Type B pancreatic cell (in vitro differentiated cells): Measurements from ENCODE around the gene PPP6C. TPM values are rescaled to one million over a fixed set of nuclear protein-coding genes. Genes with fewer than 3 reads are reported as not detected.
"Not testable (repeated sequence)": the region's sequence is repeated elsewhere in the genome, so short reads cannot be mapped to it uniquely, and the experiment has no call there.

Experiments
- DNase-seq: peaks from one replicate; pipeline ENCODE4 v3.0.0; 2021; ENCODE audit warnings: mixed read lengths; ENCODE audit not compliant: unreplicated experiment; ENCODE audit errors: extremely low spot score
- H3K27ac Mint-ChIP-seq: 2 replicates; pipeline ENCODE4 v1.8.0; 2021; ENCODE audit warnings: mild to moderate bottlenecking, mixed read lengths
- H3K27me3 Mint-ChIP-seq: 2 replicates; pipeline ENCODE4 v1.8.0; 2021; ENCODE audit warnings: mixed read lengths
- H3K36me3 Mint-ChIP-seq: 2 replicates; pipeline ENCODE4 v1.8.0; 2021; ENCODE audit warnings: mixed read lengths
- H3K4me1 Mint-ChIP-seq: one replicate; pipeline ENCODE4 v1.8.0; 2021; ENCODE audit warnings: mixed read lengths; ENCODE audit not compliant: unreplicated experiment
- H3K4me3 Mint-ChIP-seq: 2 replicates; pipeline ENCODE4 v1.8.0; 2021; ENCODE audit warnings: mild to moderate bottlenecking, mixed read lengths
- H3K9me3 Mint-ChIP-seq: 2 replicates; pipeline ENCODE4 v1.8.0; 2021; ENCODE audit warnings: mixed read lengths
- CTCF ChIP-seq: fragments of 200-600 bp; sonication (generic); conservative IDR thresholded peaks from 2 replicates; pipeline ENCODE4 v1.5.0; 2021; ENCODE audit warnings: antibody characterized with exemption, mild to moderate bottlenecking
- total RNA-seq: library from RNA; stranded (reverse); gene quantifications from 2 replicates; pipeline ENCODE4 v1.2.1, GENCODE V29; 2021; ENCODE audit warnings: low replicate concordance

PPP6C gene
- total RNA-seq, 1 donor from 2014 or later = 35.2 TPM

DNA sequence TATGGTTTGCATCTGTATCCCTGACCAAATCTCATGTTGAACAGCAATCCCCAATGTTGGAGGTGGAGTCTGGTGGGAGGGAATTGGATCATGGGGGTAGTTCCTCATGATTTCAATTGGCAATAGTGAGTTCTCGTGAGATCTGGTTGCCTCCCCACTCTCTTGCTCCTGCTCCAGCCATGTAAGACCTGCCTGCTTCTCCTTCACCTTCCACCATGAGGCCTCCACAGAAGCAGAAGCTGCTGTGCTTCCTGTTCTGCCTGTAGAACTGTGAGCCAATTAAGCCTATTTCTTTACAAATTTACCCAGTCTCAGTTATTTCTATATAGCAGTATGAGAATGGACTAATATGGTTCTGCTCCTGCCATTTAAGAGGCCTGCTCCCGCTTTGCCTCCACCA is 79.1 kb downstream of the PPP6C start:
- no peak for DNase-seq
- no peak overlapping the region for H3K4me3 Mint-ChIP-seq
- H3K9me3 Mint-ChIP-seq = peaks cover 11% of the 10 kb centered on the region
- no peaks in the 10 kb centered on the region for H3K4me1 Mint-ChIP-seq
- peaks cover 9% of the 10 kb centered on the region for H3K36me3 Mint-ChIP-seq
- H3K27ac Mint-ChIP-seq = no peak overlapping the region
- no peaks in the 10 kb centered on the region for H3K27me3 Mint-ChIP-seq
- TF ChIP-seq CTCF = no peak

DNA sequence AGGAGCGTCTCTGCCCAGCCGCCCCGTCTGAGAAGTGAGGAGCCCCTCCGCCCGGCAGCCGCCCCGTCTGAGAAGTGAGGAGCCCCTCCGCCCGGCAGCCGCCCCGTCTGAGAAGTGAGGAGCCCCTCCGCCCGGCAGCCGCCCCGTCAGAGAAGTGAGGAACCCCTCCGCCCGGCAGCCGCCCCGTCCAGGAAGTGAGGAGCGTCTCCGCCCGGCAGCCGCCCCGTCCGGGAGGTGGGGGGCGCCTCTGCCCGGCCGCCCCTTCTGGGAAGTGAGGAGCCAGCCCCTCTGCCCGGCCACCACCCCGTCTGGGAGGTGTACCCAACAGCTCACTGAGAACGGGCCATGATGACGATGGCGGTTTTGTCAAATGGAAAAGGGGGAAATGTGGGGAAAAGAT is 81.1 kb downstream of the PPP6C start:
- DNase-seq, H3K4me1 Mint-ChIP-seq, H3K36me3 Mint-ChIP-seq, H3K27ac Mint-ChIP-seq, H3K4me3 Mint-ChIP-seq, H3K27me3 Mint-ChIP-seq: not testable (repeated sequence)
- H3K9me3 Mint-ChIP-seq = peaks cover 11% of the 10 kb centered on the region

- Mint-ChIP-seq H3K4me3 (no peak overlapping the region), H3K9me3 (no peaks in the 10 kb centered on the region), H3K4me1 (peaks cover 4% of the 10 kb centered on the region), H3K27ac (no peak overlapping the region), H3K27me3 (no peaks in the 10 kb centered on the region), H3K36me3 (no peaks in the 10 kb centered on the region)
- no peak for DNase-seq
- no peak for TF ChIP-seq CTCF
Measured at GRCh38 chr9:125106285-125106893, 83.2 kb downstream of the PPP6C start.

GRCh38 chr9:125103770-125104460 is 85.7 kb downstream of the PPP6C start:
- TF ChIP-seq CTCF = no peak
- Mint-ChIP-seq H3K27me3 (no peaks in the 10 kb centered on the region), H3K4me1 (peaks cover 4% of the 10 kb centered on the region), H3K36me3 (no peaks in the 10 kb centered on the region), H3K9me3 (no peaks in the 10 kb centered on the region), H3K27ac (no peak overlapping the region), H3K4me3 (no peak overlapping the region)
- DNase-seq = no peak

DNA sequence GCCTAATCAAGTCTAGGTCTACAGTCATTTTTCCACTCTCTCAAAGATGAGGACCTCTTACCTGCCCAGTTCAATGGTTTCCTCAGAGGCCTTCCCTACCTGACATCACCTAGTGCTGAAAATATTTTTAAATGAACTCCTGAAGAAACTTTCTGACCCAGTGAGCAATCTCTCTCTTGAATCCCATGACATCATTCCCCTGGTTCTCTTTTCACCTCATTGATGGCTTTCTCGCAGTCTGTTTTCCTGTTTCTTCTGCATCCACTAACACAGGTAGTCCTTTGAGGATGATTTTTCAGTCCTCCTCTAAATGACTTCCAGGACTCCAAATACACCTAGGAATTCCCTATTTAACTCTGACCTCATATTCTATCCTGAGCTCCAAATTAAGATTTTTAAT is 86.6 kb downstream of the PPP6C start:
- Mint-ChIP-seq H3K27ac (no peak overlapping the region), H3K4me3 (no peak overlapping the region), H3K9me3 (no peaks in the 10 kb centered on the region), H3K36me3 (no peaks in the 10 kb centered on the region), H3K27me3 (no peaks in the 10 kb centered on the region), H3K4me1 (peaks cover 4% of the 10 kb centered on the region)
- TF ChIP-seq CTCF = no peak
- DNase-seq = no peak

- no peaks in the 10 kb centered on the region for H3K36me3 Mint-ChIP-seq
- H3K4me1 Mint-ChIP-seq = peaks cover 4% of the 10 kb centered on the region
- TF ChIP-seq CTCF = no peak
- H3K27ac Mint-ChIP-seq = no peak overlapping the region
- H3K4me3 Mint-ChIP-seq = no peak overlapping the region
- DNase-seq = no peak
- no peaks in the 10 kb centered on the region for H3K9me3 Mint-ChIP-seq
- no peaks in the 10 kb centered on the region for H3K27me3 Mint-ChIP-seq
Measured at GRCh38 chr9:125100822-125101221, 88.8 kb downstream of the PPP6C start.
